K562 (cell line): ENCODE measurements around the gene C2. TPM values are rescaled to one million over a fixed set of nuclear protein-coding genes. Genes with fewer than 3 reads are reported as not detected.

Experiments
- ARHGAP35 ChIP-seq: fragments of 450-650 bp; IDR thresholded peaks from 2 replicates; pipeline ENCODE4 v1.6.1; 2018; ENCODE audit not compliant: partially characterized antibody
- BHLHE40 ChIP-seq: IDR thresholded peaks from 2 replicates; pipeline ENCODE4 v1.6.1; 2011; ENCODE audit warnings: low read length, improper control_type of control experiment
- CREM ChIP-seq: IDR thresholded peaks from 2 replicates; pipeline ENCODE4 v1.6.1; 2014; ENCODE audit warnings: antibody characterized with exemption, low read depth
- ELF2 ChIP-seq: fragments of 250-450 bp; sonication (Bioruptor Pico); IDR thresholded peaks from 2 replicates; pipeline ENCODE4 v1.5.0; 2021; ENCODE audit warnings: mild to moderate bottlenecking
- NFATC3 ChIP-seq: fragments of 450-650 bp; IDR thresholded peaks from 2 replicates; pipeline ENCODE4 v1.6.1; 2017; ENCODE audit warnings: mild to moderate bottlenecking
- SREBF1 ChIP-seq: fragments of 150-350 bp; IDR thresholded peaks from 2 replicates; pipeline ENCODE4 v1.6.1; 2014; ENCODE audit warnings: antibody characterized with exemption, low read depth, low read length, borderline replicate concordance
- YY1 ChIP-seq, 3 experiments: IDR thresholded peaks; 2 replicates each; pipeline ENCODE4 v1.6.1; 2011; ENCODE audit warnings: low read length in 2 of 3, mild to moderate bottlenecking in 2 of 3, moderate library complexity in 2 of 3, borderline replicate concordance in 1 of 3, control low read depth in 1 of 3, low read depth in 1 of 3; ENCODE audit not compliant: insufficient read depth in 3 of 3, insufficient replicate concordance in 2 of 3, control insufficient read depth in 1 of 3, insufficient read length in 1 of 3; ENCODE audit errors: extremely low read depth in 1 of 3
- ZSCAN29 ChIP-seq: fragments of 450-650 bp; IDR thresholded peaks from 2 replicates; pipeline ENCODE4 v1.6.1; 2017
- polyA plus RNA-seq, 8 experiments: library from polyadenylated mRNA; depleted of rRNA in 4 of 8; stranded (reverse) in 5 of 8; unstranded in 3 of 8; fragments of >200 nt; fragmentation: Nextera tagmentation in 2 of 8; fragmentation: Illumina TruSeq in 1 of 8; extraction: Ambion mirVana in 2 of 8; extraction: Trizol in 1 of 8; gene quantifications; 2 replicates each; pipeline versions ENCODE4 v1.2.1 to v1.2.3, GENCODE V29; 2011 to 2014; ENCODE audit warnings: inconsistent platforms in 1 of 8, missing spikeins in 1 of 8
- total RNA-seq, 7 experiments: library from RNA; depleted of rRNA in 6 of 7; stranded (reverse); fragments of >200 nt in 6 of 7; fragmentation: Illumina TruSeq in 2 of 7; extraction: Trizol in 2 of 7; gene quantifications; 2 replicates each; pipeline versions ENCODE4 v1.2.1 to v1.2.3, GENCODE V29; 2011 to 2021; ENCODE audit warnings: low replicate concordance in 1 of 7
- TF ChIP-seq, protein P1 (sequence below): fragments of 200-600 bp; sonication (generic); IDR thresholded peaks from one replicate; pipeline ENCODE4 v1.6.1; 2012; ENCODE audit warnings: mild to moderate bottlenecking, low read depth, low read length, inconsistent platforms
- TF ChIP-seq, protein P2 (sequence below): sonication (generic); IDR thresholded peaks from 2 replicates; pipeline ENCODE4 v1.6.1; 2016
- TF ChIP-seq, protein P3 (sequence below), 2 experiments: fragments of 450-650 bp; conservative IDR thresholded peaks; 2 replicates each; pipeline ENCODE4 v1.6.1; 2017; ENCODE audit warnings: mild to moderate bottlenecking in 2 of 2, moderate library complexity in 2 of 2
- TF ChIP-seq, protein P4 (sequence below), 2 experiments: fragments of 250-450 bp in 1 of 2; fragments of 450-650 bp in 1 of 2; sonication (Bioruptor Pico) in 1 of 2; IDR thresholded peaks; 2 replicates each; pipeline versions ENCODE4 v1.6.1 to v1.8.0; 2016 to 2021; ENCODE audit warnings: mild to moderate bottlenecking in 2 of 2, moderate library complexity in 2 of 2, missing compliant biosample characterization in 1 of 2, missing genetic modification characterization in 1 of 2

Gene C2
- total and polyA plus RNA-seq, 9 of the 15 experiments (the other 6 are each of a cell fraction or from before 2014, with no cell fraction given): 0.05 to 1.1 (median 0.39) TPM; not detected in 1

DNA sequence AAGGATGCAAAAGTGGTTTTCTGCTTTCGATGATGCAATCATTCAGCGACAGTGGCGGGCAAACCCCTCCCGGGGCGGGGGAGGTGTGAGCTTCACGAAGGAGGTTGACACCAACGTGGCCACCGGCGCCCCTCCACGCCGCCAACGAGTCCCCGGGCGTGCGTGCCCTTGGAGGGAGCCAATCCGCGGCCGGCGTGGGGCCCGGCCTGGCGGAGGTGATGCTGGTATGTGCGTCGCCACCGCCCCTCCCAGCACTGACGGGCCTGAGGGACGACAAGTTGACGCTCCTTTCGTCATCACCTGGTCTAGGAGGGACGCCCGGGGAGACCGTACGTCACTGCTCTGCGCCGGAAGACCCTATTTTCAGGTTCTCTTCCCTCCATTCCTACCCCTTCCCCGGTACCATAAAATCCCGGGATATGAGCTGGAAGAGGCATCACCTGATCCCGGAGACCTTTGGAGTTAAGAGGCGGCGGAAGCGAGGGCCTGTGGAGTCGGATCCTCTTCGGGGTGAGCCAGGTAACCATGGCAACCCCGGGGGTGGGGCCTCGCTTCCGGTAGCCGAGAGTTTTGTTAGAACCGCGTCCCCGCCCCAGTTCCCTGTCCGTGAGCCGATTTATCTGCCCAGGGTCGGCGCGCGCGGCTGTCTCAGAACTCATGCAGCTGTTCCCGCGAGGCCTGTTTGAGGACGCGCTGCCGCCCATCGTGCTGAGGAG is 44.6 kb downstream of the C2 start, which contains the start of gene DXO (continued):
- TF ChIP-seq, protein P1, sequence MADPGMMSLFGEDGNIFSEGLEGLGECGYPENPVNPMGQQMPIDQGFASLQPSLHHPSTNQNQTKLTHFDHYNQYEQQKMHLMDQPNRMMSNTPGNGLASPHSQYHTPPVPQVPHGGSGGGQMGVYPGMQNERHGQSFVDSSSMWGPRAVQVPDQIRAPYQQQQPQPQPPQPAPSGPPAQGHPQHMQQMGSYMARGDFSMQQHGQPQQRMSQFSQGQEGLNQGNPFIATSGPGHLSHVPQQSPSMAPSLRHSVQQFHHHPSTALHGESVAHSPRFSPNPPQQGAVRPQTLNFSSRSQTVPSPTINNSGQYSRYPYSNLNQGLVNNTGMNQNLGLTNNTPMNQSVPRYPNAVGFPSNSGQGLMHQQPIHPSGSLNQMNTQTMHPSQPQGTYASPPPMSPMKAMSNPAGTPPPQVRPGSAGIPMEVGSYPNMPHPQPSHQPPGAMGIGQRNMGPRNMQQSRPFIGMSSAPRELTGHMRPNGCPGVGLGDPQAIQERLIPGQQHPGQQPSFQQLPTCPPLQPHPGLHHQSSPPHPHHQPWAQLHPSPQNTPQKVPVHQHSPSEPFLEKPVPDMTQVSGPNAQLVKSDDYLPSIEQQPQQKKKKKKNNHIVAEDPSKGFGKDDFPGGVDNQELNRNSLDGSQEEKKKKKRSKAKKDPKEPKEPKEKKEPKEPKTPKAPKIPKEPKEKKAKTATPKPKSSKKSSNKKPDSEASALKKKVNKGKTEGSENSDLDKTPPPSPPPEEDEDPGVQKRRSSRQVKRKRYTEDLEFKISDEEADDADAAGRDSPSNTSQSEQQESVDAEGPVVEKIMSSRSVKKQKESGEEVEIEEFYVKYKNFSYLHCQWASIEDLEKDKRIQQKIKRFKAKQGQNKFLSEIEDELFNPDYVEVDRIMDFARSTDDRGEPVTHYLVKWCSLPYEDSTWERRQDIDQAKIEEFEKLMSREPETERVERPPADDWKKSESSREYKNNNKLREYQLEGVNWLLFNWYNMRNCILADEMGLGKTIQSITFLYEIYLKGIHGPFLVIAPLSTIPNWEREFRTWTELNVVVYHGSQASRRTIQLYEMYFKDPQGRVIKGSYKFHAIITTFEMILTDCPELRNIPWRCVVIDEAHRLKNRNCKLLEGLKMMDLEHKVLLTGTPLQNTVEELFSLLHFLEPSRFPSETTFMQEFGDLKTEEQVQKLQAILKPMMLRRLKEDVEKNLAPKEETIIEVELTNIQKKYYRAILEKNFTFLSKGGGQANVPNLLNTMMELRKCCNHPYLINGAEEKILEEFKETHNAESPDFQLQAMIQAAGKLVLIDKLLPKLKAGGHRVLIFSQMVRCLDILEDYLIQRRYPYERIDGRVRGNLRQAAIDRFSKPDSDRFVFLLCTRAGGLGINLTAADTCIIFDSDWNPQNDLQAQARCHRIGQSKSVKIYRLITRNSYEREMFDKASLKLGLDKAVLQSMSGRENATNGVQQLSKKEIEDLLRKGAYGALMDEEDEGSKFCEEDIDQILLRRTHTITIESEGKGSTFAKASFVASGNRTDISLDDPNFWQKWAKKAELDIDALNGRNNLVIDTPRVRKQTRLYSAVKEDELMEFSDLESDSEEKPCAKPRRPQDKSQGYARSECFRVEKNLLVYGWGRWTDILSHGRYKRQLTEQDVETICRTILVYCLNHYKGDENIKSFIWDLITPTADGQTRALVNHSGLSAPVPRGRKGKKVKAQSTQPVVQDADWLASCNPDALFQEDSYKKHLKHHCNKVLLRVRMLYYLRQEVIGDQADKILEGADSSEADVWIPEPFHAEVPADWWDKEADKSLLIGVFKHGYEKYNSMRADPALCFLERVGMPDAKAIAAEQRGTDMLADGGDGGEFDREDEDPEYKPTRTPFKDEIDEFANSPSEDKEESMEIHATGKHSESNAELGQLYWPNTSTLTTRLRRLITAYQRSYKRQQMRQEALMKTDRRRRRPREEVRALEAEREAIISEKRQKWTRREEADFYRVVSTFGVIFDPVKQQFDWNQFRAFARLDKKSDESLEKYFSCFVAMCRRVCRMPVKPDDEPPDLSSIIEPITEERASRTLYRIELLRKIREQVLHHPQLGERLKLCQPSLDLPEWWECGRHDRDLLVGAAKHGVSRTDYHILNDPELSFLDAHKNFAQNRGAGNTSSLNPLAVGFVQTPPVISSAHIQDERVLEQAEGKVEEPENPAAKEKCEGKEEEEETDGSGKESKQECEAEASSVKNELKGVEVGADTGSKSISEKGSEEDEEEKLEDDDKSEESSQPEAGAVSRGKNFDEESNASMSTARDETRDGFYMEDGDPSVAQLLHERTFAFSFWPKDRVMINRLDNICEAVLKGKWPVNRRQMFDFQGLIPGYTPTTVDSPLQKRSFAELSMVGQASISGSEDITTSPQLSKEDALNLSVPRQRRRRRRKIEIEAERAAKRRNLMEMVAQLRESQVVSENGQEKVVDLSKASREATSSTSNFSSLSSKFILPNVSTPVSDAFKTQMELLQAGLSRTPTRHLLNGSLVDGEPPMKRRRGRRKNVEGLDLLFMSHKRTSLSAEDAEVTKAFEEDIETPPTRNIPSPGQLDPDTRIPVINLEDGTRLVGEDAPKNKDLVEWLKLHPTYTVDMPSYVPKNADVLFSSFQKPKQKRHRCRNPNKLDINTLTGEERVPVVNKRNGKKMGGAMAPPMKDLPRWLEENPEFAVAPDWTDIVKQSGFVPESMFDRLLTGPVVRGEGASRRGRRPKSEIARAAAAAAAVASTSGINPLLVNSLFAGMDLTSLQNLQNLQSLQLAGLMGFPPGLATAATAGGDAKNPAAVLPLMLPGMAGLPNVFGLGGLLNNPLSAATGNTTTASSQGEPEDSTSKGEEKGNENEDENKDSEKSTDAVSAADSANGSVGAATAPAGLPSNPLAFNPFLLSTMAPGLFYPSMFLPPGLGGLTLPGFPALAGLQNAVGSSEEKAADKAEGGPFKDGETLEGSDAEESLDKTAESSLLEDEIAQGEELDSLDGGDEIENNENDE: no peak
- TF ChIP-seq ARHGAP35 (no peak), YY1 (IDR thresholded peaks at IDR 0.05; ENCODE audit: borderline replicate concordance in 1 of 3, control insufficient read depth in 1 of 3, extremely low read depth in 1 of 3, insufficient read depth in 3 of 3, insufficient read length in 1 of 3, insufficient replicate concordance in 2 of 3, low read depth in 1 of 3, low read length in 2 of 3) (peak in 2 of 3 experiments; percentile 28 to 37), CREM (peak; percentile 97), BHLHE40 (peak; percentile 76), NFATC3 (peak; percentile 89), SREBF1 (peak; percentile 80), ZSCAN29 (no peak), ELF2 (CRISPR knock-in tag) (peak; percentile 98)
- TF ChIP-seq, protein P2, sequence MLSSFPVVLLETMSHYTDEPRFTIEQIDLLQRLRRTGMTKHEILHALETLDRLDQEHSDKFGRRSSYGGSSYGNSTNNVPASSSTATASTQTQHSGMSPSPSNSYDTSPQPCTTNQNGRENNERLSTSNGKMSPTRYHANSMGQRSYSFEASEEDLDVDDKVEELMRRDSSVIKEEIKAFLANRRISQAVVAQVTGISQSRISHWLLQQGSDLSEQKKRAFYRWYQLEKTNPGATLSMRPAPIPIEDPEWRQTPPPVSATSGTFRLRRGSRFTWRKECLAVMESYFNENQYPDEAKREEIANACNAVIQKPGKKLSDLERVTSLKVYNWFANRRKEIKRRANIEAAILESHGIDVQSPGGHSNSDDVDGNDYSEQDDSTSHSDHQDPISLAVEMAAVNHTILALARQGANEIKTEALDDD: no peak
- TF ChIP-seq, protein P3, sequence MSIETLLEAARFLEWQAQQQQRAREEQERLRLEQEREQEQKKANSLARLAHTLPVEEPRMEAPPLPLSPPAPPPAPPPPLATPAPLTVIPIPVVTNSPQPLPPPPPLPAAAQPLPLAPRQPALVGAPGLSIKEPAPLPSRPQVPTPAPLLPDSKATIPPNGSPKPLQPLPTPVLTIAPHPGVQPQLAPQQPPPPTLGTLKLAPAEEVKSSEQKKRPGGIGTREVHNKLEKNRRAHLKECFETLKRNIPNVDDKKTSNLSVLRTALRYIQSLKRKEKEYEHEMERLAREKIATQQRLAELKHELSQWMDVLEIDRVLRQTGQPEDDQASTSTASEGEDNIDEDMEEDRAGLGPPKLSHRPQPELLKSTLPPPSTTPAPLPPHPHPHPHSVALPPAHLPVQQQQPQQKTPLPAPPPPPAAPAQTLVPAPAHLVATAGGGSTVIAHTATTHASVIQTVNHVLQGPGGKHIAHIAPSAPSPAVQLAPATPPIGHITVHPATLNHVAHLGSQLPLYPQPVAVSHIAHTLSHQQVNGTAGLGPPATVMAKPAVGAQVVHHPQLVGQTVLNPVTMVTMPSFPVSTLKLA (conservative IDR thresholded peaks at IDR 0.05): peak; percentile 95 to 98
- TF ChIP-seq, protein P4, sequence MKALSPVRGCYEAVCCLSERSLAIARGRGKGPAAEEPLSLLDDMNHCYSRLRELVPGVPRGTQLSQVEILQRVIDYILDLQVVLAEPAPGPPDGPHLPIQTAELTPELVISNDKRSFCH (CRISPR knock-in tag; IDR thresholded peaks at IDR 0.05): no peak
- TF ChIP-seq, protein P4 (tag; IDR thresholded peaks at IDR 0.05): peak; percentile 89
